Adrenal gland (tissue), 12 donors: ENCODE measurements around the gene CPSF7. TPM values are rescaled to one million over a fixed set of nuclear protein-coding genes. Genes with fewer than 3 reads are reported as not detected.
"Not testable (repeated sequence)": the region's sequence is repeated elsewhere in the genome, so short reads cannot be mapped to it uniquely, and the experiment has no call there.

ENCODE experiments used
- DNase-seq, 7 donors: peaks; one replicate each; pipeline ENCODE4 v3.0.0-alpha.2; 2019 to 2020
- H3K27ac ChIP-seq, 5 donors: fragments of 200-600 bp; sonication (generic) in 4 of 5; 1 replicate in 3 of 5; 2 replicates in 2 of 5; pipeline versions ENCODE4 v1.5.1 to v1.8.0; 2016 to 2020; ENCODE audit warnings: mild to moderate bottlenecking in 1 of 5
- H3K27me3 ChIP-seq: fragments of 200-600 bp; 2 replicates; pipeline ENCODE4 v1.8.0; 2021
- H3K36me3 ChIP-seq, 2 donors: fragments of 200-600 bp; replicated peaks in 1 of 2; 1 replicate in 1 of 2; 2 replicates in 1 of 2; pipeline versions ENCODE4 v1.5.1 to v1.8.0; 2018 to 2022
- H3K4me1 ChIP-seq, 2 donors: fragments of 200-600 bp; replicated peaks in 1 of 2; 1 replicate in 1 of 2; 2 replicates in 1 of 2; pipeline versions ENCODE4 v1.5.1 to v1.8.0; 2018 to 2021
- H3K4me3 ChIP-seq, 4 donors: fragments of 200-600 bp; sonication (generic) in 3 of 4; one replicate each; pipeline ENCODE4 v1.5.1; 2016 to 2018
- H3K9me3 ChIP-seq, 3 donors: fragments of 200-600 bp; sonication (generic) in 1 of 3; replicated peaks in 1 of 3; 1 replicate in 2 of 3; 2 replicates in 1 of 3; pipeline versions ENCODE4 v1.5.1 to v1.8.0; 2016 to 2021
- POLR2A ChIP-seq, 2 donors: fragments of 450-650 bp; IDR thresholded peaks; one replicate each; pipeline ENCODE4 v1.6.1; 2017; ENCODE audit warnings: antibody characterized with exemption in 2 of 2, mild to moderate bottlenecking in 2 of 2, moderate library complexity in 1 of 2
- WGBS, 4 donors: extraction: QIAGEN DNeasy Blood & Tissue Kit in 2 of 4; methylation state at CpG; one replicate each; pipeline versions ENCODE4 v1.1.5 to v1.1.7; 2013 to 2017; 5-methylcytosine and 5-hydroxymethylcytosine counted together
- intact Hi-C, 2 donors: fragments of 100-400 bp; cut with DNase I; formaldehyde crosslinking; loops; one replicate each; pipeline versions ENCODE4 v1.14.1 to v1.15.0; 2022 to 2023
- polyA plus RNA-seq, 3 donors: library from polyadenylated mRNA; stranded (reverse); fragments of 200-250 nt in 2 of 3; fragments of 350-450 nt in 1 of 3; fragmentation: Illumina TruSeq in 1 of 3; extraction: RNeasy Lipid Tissue Mini Kit (QIAGEN cat#74804) in 1 of 3; gene quantifications; one replicate each; pipeline ENCODE4 v1.2.3, GENCODE V29; 2013 to 2014
- total RNA-seq, 9 donors: library from RNA; depleted of rRNA in 4 of 9; stranded (reverse); fragments of >200 nt in 4 of 9; fragments of 120-200 nt in 1 of 9; fragmentation: NEBNext Ultra II Directional in 1 of 9; extraction: Animal tissue kit (Norgen Biotek cat#: 25700) in 1 of 9; gene quantifications; one replicate each; pipeline versions ENCODE4 v1.1.0 to v1.2.4, GENCODE V29; 2013 to 2023
- TF ChIP-seq, protein P1 (sequence below), 6 experiments: fragments of 450-650 bp in 4 of 6; fragments of 200-600 bp in 2 of 6; sonication (generic) in 1 of 6; IDR thresholded peaks; 1 replicate in 5 of 6; 2 replicates in 1 of 6; pipeline versions ENCODE4 v1.5.1 to v1.8.0; 2016 to 2021; ENCODE audit warnings: antibody characterized with exemption in 6 of 6, mild to moderate bottlenecking in 2 of 6, moderate library complexity in 1 of 6
- donor health status: healthy with polysubstance abuse.
- donor health status: Bipolar disorder and iron deficiency.
- donor health status: DM: yes; HTN: yes; CAD: no.
- donor health status: DM: no; HTN: no; CAD: no.
- donor health status: DM: no; HTN: no; CAD: no.
- donor health status: DM: yes; HTN: yes; CAD: no.

Gene CPSF7
- total and polyA plus RNA-seq, 12 donors = 24.6 to 93.5 (median 71.9) TPM

DNA sequence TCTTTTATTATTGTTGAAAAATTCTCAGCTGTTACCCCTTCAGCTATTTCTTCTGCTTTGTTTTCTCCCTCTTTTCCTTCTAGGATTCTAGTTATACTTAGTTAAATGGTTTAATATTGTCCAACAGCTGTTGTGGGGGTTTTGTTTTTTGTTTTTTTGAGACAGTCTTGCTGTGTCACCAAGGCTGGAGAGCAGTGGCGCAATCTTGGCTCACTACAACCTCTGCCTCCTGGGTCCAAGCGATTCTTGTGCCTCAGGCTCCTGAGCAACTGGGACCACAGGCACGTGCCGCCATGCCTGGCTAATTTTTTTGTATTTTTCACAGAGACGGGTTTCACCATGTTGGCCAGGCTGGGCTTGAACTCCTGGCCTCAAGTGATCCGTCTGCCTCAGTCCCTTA is 12.8 kb upstream of the CPSF7 start:
- H3K27ac ChIP-seq = no peak overlapping the region
- TF ChIP-seq POLR2A (IDR thresholded peaks at IDR 0.05) = no peak
- TF ChIP-seq, protein P1, sequence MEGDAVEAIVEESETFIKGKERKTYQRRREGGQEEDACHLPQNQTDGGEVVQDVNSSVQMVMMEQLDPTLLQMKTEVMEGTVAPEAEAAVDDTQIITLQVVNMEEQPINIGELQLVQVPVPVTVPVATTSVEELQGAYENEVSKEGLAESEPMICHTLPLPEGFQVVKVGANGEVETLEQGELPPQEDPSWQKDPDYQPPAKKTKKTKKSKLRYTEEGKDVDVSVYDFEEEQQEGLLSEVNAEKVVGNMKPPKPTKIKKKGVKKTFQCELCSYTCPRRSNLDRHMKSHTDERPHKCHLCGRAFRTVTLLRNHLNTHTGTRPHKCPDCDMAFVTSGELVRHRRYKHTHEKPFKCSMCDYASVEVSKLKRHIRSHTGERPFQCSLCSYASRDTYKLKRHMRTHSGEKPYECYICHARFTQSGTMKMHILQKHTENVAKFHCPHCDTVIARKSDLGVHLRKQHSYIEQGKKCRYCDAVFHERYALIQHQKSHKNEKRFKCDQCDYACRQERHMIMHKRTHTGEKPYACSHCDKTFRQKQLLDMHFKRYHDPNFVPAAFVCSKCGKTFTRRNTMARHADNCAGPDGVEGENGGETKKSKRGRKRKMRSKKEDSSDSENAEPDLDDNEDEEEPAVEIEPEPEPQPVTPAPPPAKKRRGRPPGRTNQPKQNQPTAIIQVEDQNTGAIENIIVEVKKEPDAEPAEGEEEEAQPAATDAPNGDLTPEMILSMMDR (IDR thresholded peaks at IDR 0.05) = no peak
- 87 to 96% (median 91%) methylated on average over 6 of the region's 6 CpGs for WGBS, 4 donors
- intact Hi-C loops = loop anchor here in 1 of 2 donors (10.0 kb wide), 1 partner anchor 192 kb away; no protein-coding TSS in a partner anchor
- H3K4me3 ChIP-seq = no peak overlapping the region
- no peaks in the 10 kb centered on the region for H3K27me3 ChIP-seq
- H3K36me3 ChIP-seq = peaks cover 0 to 56% of the 10 kb centered on the region in 2 donors
- no peak for DNase-seq
- H3K4me1 ChIP-seq = peaks cover 0 to 17% of the 10 kb centered on the region in 2 donors
- H3K9me3 ChIP-seq = no peaks in the 10 kb centered on the region

- no peak for DNase-seq
- intact Hi-C loops = loop anchor here in 1 of 2 donors (10.0 kb wide), 1 partner anchor 195 kb away; no protein-coding TSS in a partner anchor
- Histone ChIP-seq H3K36me3 (peaks cover 0 to 47% of the 10 kb centered on the region in 2 donors), H3K27me3 (no peaks in the 10 kb centered on the region), H3K9me3 (no peaks in the 10 kb centered on the region), H3K27ac (no peak overlapping the region), H3K4me1 (peaks cover 0 to 12% of the 10 kb centered on the region in 2 donors), H3K4me3 (no peak overlapping the region)
- 91 to 100% (median 96%) methylated on average over 1 of the region's 1 CpG for WGBS, 4 donors
- TF ChIP-seq, protein P1 (IDR thresholded peaks at IDR 0.05) = no peak
- no peak for TF ChIP-seq POLR2A (IDR thresholded peaks at IDR 0.05)
Measured at GRCh38 chr11:61439615-61440014, 9.8 kb upstream of the CPSF7 start.

- H3K4me3 ChIP-seq = no peak overlapping the region
- peaks cover 0 to 47% of the 10 kb centered on the region in 2 donors for H3K36me3 ChIP-seq
- intact Hi-C loops = no loop called here
- TF ChIP-seq POLR2A (IDR thresholded peaks at IDR 0.05) = no peak
- TF ChIP-seq, protein P1 (IDR thresholded peaks at IDR 0.05) = no peak
- no peak for DNase-seq
- H3K9me3 ChIP-seq = no peaks in the 10 kb centered on the region
- peaks cover 0 to 12% of the 10 kb centered on the region in 2 donors for H3K4me1 ChIP-seq
- no peaks in the 10 kb centered on the region for H3K27me3 ChIP-seq
- WGBS, 4 donors = 93 to 97% (median 95%) methylated on average over 5 of the region's 5 CpGs
- no peak overlapping the region for H3K27ac ChIP-seq
Measured at GRCh38 chr11:61437496-61437895, 7.7 kb upstream of the CPSF7 start.

DNA sequence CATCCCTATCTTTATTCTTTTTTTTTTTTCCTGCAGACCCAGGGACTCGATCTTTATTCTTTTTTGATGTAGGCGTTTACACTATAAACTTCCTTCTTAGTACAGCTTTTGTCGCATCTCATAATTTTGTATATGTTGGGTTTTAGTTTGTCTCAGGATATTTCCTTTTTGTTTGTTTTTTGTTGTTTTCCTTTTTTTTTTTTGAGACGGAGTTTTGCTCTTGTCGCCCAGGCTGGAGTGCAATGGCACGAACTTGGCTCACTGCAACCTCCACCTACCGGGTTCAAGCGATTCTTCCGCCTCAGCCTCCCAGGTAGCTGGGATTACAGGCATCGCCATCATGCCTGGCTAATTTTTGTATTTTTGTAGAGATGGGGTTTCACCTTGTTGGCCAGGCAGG is 1.1 kb upstream of the CPSF7 start:
- H3K36me3 ChIP-seq = peaks cover 0 to 27% of the 10 kb centered on the region in 2 donors
- H3K9me3 ChIP-seq, H3K27ac ChIP-seq, DNase-seq, intact Hi-C loops, H3K27me3 ChIP-seq: not testable (repeated sequence)
- WGBS, 4 donors = 70 to 74% (median 71%) methylated on average over 10 of the region's 10 CpGs
- H3K4me1 ChIP-seq = peaks cover 18 to 43% of the 10 kb centered on the region in 2 donors
- H3K4me3 ChIP-seq = peak overlapping the region in 2 of 4 donors; percentile 21 to 63

- Histone ChIP-seq H3K36me3 (peaks cover 0 to 42% of the 10 kb centered on the region in 2 donors), H3K4me1 (peaks cover 18 to 34% of the 10 kb centered on the region in 2 donors), H3K9me3 (no peaks in the 10 kb centered on the region), H3K4me3 (peak overlapping the region; percentile 63 to 88 (median 66)), H3K27me3 (no peaks in the 10 kb centered on the region), H3K27ac (peak overlapping the region; percentile 95 to 99 (median 96))
- peak in 6 of 7 donors; percentile 49 to 71 (median 62) for DNase-seq
- 0 to 1% (median 0%) methylated on average over 3 to 37 of the region's 37 CpGs for WGBS, 4 donors
- intact Hi-C loops = no loop called here
- TF ChIP-seq POLR2A (IDR thresholded peaks at IDR 0.05) = no peak
- TF ChIP-seq, protein P1 (IDR thresholded peaks at IDR 0.05) = peak in 2 of 6 experiments; percentile 21 to 32
Measured at GRCh38 chr11:61429346-61429690, 457 bp downstream of the CPSF7 start.
